Measurements from ENCODE around the gene CELA2B. TPM values are rescaled to one million over a fixed set of nuclear protein-coding genes. Genes with fewer than 3 reads are reported as not detected.
A peak's percentile ranks its signal among the peaks of the same experiment; 100 is the strongest.

Gene CELA2B
- total and polyA plus RNA-seq, 9 of the 15 experiments (the other 6 are each of a cell fraction or from before 2014, with no cell fraction given), result 0.25 to 2.1 (median 0.38) TPM; not detected in 5

DNA sequence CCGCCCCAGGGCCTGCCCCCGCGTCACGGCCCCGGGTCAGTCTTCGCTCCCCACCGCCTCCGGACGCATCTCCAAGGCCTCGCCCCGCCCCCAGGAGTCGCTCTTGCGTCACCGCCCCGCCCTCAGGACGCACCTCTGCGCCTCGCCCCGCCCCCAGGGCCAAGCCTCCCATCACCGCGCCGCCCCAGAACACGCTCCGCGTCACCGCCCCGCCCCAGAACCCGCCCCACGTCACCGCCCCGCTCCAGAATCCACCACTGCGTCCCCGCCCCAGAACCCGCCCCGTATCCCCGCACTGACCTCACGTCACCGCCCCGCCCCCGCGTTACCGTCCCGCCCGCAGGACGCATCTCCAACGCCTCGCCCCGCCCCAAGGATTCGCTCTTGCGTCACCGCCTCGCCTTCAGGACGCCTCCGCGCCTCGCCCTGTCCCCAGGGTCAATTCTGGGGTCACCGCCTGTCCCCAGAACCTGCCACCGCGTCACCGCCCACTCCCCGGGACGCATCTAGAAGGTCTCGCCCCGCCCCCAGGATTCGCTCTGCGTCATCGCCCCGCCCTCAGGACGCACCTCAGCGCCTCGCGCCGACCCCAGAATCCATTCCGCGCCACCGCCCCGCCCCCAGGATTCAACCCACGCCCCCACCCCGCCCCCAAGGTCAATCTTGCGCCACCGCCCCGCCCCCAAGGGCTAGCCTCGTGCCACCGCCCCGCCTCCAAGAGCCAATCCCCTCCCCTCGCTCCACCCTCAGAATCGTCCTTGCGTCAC lies 48.6 kb downstream of the CELA2B start:
- ATAC-seq (peak; percentile 78), DNase-seq (ENCODE audit: extremely low read depth in 1 of 4, low spot score in 3 of 4) (peak; percentile 97 to 100 (median 98)), FAIRE-seq (peak; percentile 29)
- Histone ChIP-seq H3K79me2 (ENCODE audit: control insufficient read depth, insufficient read depth, low read length) (peaks cover 54% of the 10 kb centered on the region), H3K4me1 (replicated peaks in 1 of 2; ENCODE audit: control insufficient read depth in 2 of 2, insufficient read depth in 2 of 2, low read length in 2 of 2) (peaks cover 11 to 34% of the 10 kb centered on the region in 2 experiments), H3K9me3 (replicated peaks; ENCODE audit: control insufficient read depth, insufficient read depth, low read depth, low read length) (no peaks in the 10 kb centered on the region), H4K20me1 (replicated peaks; ENCODE audit: control insufficient read depth, insufficient read depth, low read length) (no peaks in the 10 kb centered on the region), H3K4me3 (peak overlapping the region; percentile 83), H3K9ac (ENCODE audit: insufficient read depth in 1 of 2, low read depth in 2 of 2, low read length in 2 of 2) (peak overlapping the region; percentile 70 to 94; a peak in 3 of 4 replicates), H3K36me3 (ENCODE audit: control insufficient read depth, insufficient read depth, low read length) (peaks cover 12% of the 10 kb centered on the region; the same call in 2 of the 3 replicates), H2AFZ (ENCODE audit: low read depth, low read length) (peak overlapping the region; percentile 96), H3K27ac (ENCODE audit: extremely low read depth, low read depth, low read length) (peak overlapping the region; percentile 96), H3K9me1 (ENCODE audit: control insufficient read depth, insufficient read depth, low read length) (no peaks in the 10 kb centered on the region), H3K4me2 (ENCODE audit: insufficient read depth, low read length) (peak overlapping the region; percentile 79; the same call in 1 of the 2 replicates), H3K27me3 (ENCODE audit: control insufficient read depth in 2 of 2, insufficient read depth in 2 of 2, low read length in 2 of 2) (no peaks in the 10 kb centered on the region)
- CTCF ChIA-PET (ENCODE audit: low intra/inter-chr PET ratio), result interaction anchor here (0.6 kb wide), 1 partner anchor 117 kb away, joined by 3 read pairs; no protein-coding TSS in a partner anchor
- intact Hi-C loops (cut with micrococcal nuclease), result loop anchor here (10.0 kb wide), 1 partner anchor 310 kb away; no protein-coding TSS in a partner anchor
- POLR2A ChIA-PET, result interaction anchor here (0.8 to 1.2 kb wide), 2 partner anchors 10 to 12 kb away, joined by 4 read pairs; no protein-coding TSS in a partner anchor
- BruUV-seq (replicated peaks), result no TSS peak
- in situ Hi-C loops (cut with MboI), result no loop called here
- under 1% methylated on average over 36 of the region's 88 CpGs for WGBS (ENCODE audit: insufficient coverage, low coverage, missing lambda C conversion rate)
- TF ChIP-seq POU5F1 (IDR thresholded peaks at IDR 0.05; ENCODE audit: borderline replicate concordance, low read depth, low read length, partially characterized antibody), result no peak
- TF ChIP-seq, protein P1, sequence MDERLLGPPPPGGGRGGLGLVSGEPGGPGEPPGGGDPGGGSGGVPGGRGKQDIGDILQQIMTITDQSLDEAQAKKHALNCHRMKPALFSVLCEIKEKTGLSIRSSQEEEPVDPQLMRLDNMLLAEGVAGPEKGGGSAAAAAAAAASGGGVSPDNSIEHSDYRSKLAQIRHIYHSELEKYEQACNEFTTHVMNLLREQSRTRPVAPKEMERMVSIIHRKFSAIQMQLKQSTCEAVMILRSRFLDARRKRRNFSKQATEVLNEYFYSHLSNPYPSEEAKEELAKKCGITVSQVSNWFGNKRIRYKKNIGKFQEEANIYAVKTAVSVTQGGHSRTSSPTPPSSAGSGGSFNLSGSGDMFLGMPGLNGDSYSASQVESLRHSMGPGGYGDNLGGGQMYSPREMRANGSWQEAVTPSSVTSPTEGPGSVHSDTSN (CRISPR knock-in tag; IDR thresholded peaks at IDR 0.05; ENCODE audit: low read depth), result no peak
- TF ChIP-seq, protein P1 (tag; conservative IDR thresholded peaks at IDR 0.05; ENCODE audit: low read depth), result no peak
- TF ChIP-seq ZKSCAN3 (CRISPR knock-in tag; IDR thresholded peaks at IDR 0.05), result peak; percentile 88
- no peak for TF ChIP-seq HDAC6 (IDR thresholded peaks at IDR 0.05; ENCODE audit: low read depth, low read length)
- TF ChIP-seq ZNF224 (CRISPR knock-in tag; IDR thresholded peaks at IDR 0.05), result no peak
- TF ChIP-seq, protein P2, sequence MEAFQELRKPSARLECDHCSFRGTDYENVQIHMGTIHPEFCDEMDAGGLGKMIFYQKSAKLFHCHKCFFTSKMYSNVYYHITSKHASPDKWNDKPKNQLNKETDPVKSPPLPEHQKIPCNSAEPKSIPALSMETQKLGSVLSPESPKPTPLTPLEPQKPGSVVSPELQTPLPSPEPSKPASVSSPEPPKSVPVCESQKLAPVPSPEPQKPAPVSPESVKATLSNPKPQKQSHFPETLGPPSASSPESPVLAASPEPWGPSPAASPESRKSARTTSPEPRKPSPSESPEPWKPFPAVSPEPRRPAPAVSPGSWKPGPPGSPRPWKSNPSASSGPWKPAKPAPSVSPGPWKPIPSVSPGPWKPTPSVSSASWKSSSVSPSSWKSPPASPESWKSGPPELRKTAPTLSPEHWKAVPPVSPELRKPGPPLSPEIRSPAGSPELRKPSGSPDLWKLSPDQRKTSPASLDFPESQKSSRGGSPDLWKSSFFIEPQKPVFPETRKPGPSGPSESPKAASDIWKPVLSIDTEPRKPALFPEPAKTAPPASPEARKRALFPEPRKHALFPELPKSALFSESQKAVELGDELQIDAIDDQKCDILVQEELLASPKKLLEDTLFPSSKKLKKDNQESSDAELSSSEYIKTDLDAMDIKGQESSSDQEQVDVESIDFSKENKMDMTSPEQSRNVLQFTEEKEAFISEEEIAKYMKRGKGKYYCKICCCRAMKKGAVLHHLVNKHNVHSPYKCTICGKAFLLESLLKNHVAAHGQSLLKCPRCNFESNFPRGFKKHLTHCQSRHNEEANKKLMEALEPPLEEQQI (IDR thresholded peaks at IDR 0.05), result no peak
- no peak for TF ChIP-seq NR3C1 (CRISPR knock-in tag; IDR thresholded peaks at IDR 0.05)
- TF ChIP-seq, protein P3, sequence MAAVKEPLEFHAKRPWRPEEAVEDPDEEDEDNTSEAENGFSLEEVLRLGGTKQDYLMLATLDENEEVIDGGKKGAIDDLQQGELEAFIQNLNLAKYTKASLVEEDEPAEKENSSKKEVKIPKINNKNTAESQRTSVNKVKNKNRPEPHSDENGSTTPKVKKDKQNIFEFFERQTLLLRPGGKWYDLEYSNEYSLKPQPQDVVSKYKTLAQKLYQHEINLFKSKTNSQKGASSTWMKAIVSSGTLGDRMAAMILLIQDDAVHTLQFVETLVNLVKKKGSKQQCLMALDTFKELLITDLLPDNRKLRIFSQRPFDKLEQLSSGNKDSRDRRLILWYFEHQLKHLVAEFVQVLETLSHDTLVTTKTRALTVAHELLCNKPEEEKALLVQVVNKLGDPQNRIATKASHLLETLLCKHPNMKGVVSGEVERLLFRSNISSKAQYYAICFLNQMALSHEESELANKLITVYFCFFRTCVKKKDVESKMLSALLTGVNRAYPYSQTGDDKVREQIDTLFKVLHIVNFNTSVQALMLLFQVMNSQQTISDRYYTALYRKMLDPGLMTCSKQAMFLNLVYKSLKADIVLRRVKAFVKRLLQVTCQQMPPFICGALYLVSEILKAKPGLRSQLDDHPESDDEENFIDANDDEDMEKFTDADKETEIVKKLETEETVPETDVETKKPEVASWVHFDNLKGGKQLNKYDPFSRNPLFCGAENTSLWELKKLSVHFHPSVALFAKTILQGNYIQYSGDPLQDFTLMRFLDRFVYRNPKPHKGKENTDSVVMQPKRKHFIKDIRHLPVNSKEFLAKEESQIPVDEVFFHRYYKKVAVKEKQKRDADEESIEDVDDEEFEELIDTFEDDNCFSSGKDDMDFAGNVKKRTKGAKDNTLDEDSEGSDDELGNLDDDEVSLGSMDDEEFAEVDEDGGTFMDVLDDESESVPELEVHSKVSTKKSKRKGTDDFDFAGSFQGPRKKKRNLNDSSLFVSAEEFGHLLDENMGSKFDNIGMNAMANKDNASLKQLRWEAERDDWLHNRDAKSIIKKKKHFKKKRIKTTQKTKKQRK (IDR thresholded peaks at IDR 0.05; ENCODE audit: borderline replicate concordance, low read depth, low read length), result no peak
- TF ChIP-seq ERF (CRISPR knock-in tag; IDR thresholded peaks at IDR 0.05), result no peak
- peak; percentile 92 for TF ChIP-seq SP1 (CRISPR knock-in tag; IDR thresholded peaks at IDR 0.05)
- no peak for TF ChIP-seq HNRNPK (IDR thresholded peaks at IDR 0.05; ENCODE audit: low read depth, low read length, poor library complexity, severe bottlenecking)
